K562 (cell line): ENCODE measurements around the gene ZNF276. TPM values are rescaled to one million over a fixed set of nuclear protein-coding genes. Genes with fewer than 3 reads are reported as not detected.

Source experiments
- ATF2 ChIP-seq: sonication (generic); formaldehyde crosslinking; IDR thresholded peaks from 2 replicates; pipeline ENCODE4 v1.8.1; 2022; ENCODE audit warnings: missing genetic modification reagents
- BRF2 ChIP-seq: IDR thresholded peaks from 3 replicates; pipeline ENCODE4 v1.6.1; 2011; ENCODE audit warnings: borderline replicate concordance, mild to moderate bottlenecking; ENCODE audit not compliant: insufficient read length, insufficient read depth
- CBX1 ChIP-seq: sonication (generic); IDR thresholded peaks from 2 replicates; pipeline ENCODE4 v1.6.1; 2016; ENCODE audit warnings: antibody characterized with exemption, low read depth, mild to moderate bottlenecking
- CBX5 ChIP-seq: IDR thresholded peaks from 2 replicates; pipeline ENCODE4 v1.6.1; 2014; ENCODE audit warnings: low read depth, borderline replicate concordance
- ELF1 ChIP-seq: fragments of 200-800 bp; sonication (Bioruptor generic); IDR thresholded peaks from 2 replicates; pipeline ENCODE4 v1.6.1; 2016; ENCODE audit warnings: missing genetic modification characterization, missing compliant biosample characterization
- ETV1 ChIP-seq: fragments of 450-650 bp; conservative IDR thresholded peaks from 2 replicates; pipeline ENCODE4 v1.6.1; 2016; ENCODE audit warnings: missing genetic modification characterization, control low read depth, low read depth, missing compliant biosample characterization
- HMBOX1 ChIP-seq: sonication (generic); IDR thresholded peaks from 2 replicates; pipeline ENCODE4 v1.6.1; 2016
- HNRNPH1 ChIP-seq: fragments of 200-400 bp; formaldehyde crosslinking; optimal IDR thresholded peaks from 2 replicates; pipeline ENCODE3; 2017; ENCODE audit warnings: low read depth, mild to moderate bottlenecking, low read length, moderate library complexity
- KAT8 ChIP-seq: fragments of 450-650 bp; IDR thresholded peaks from 2 replicates; pipeline ENCODE4 v1.6.1; 2016; ENCODE audit warnings: low read depth, mild to moderate bottlenecking
- MAFF ChIP-seq: IDR thresholded peaks from 2 replicates; pipeline ENCODE4 v1.6.1; 2012; ENCODE audit warnings: low read length, improper control_type of control experiment
- MEF2D ChIP-seq: conservative IDR thresholded peaks from 2 replicates; pipeline ENCODE4 v1.6.1; 2016; ENCODE audit warnings: low read depth, missing genetic modification characterization, missing compliant biosample characterization
- MTA1 ChIP-seq: fragments of 450-650 bp; IDR thresholded peaks from 2 replicates; pipeline ENCODE4 v1.6.1; 2017; ENCODE audit warnings: borderline replicate concordance
- POLR2AphosphoS5 ChIP-seq: IDR thresholded peaks from 2 replicates; pipeline ENCODE4 v1.6.1; 2011; ENCODE audit warnings: mild to moderate bottlenecking, low read depth, low read length, moderate library complexity; ENCODE audit not compliant: control insufficient read depth, insufficient read depth
- SMAD2 ChIP-seq: fragments of 150-350 bp; IDR thresholded peaks from 2 replicates; pipeline ENCODE4 v1.6.1; 2014; ENCODE audit warnings: low read depth, mild to moderate bottlenecking, low read length
- STAT6 ChIP-seq: sonication (generic); formaldehyde crosslinking; IDR thresholded peaks from 2 replicates; pipeline ENCODE4 v1.8.1; 2023; ENCODE audit warnings: mild to moderate bottlenecking, missing genetic modification reagents
- TEAD4 ChIP-seq, 2 experiments: sonication (generic) in 1 of 2; formaldehyde crosslinking in 1 of 2; IDR thresholded peaks; 2 replicates each; pipeline versions ENCODE4 v1.6.1 to v1.8.0; 2012 to 2022; ENCODE audit warnings: borderline replicate concordance in 1 of 2, inconsistent platforms in 1 of 2, low read length in 1 of 2, mild to moderate bottlenecking in 1 of 2, missing genetic modification reagents in 1 of 2
- ZBTB33 ChIP-seq: sonication (generic); formaldehyde crosslinking; IDR thresholded peaks from 2 replicates; pipeline ENCODE4 v1.8.1; 2023; ENCODE audit warnings: mild to moderate bottlenecking, missing genetic modification reagents
- ZNF124 ChIP-seq: sonication (generic); formaldehyde crosslinking; IDR thresholded peaks from 2 replicates; pipeline ENCODE4 v1.8.1; 2022; ENCODE audit warnings: missing genetic modification reagents
- ZNF197 ChIP-seq: fragments of 200-800 bp; sonication (Bioruptor generic); IDR thresholded peaks from 2 replicates; pipeline ENCODE4 v1.6.1; 2016; ENCODE audit warnings: low read depth, missing genetic modification characterization, missing compliant biosample characterization
- polyA plus RNA-seq, 8 experiments: library from polyadenylated mRNA; depleted of rRNA in 4 of 8; stranded (reverse) in 5 of 8; unstranded in 3 of 8; fragments of >200 nt; fragmentation: Nextera tagmentation in 2 of 8; fragmentation: Illumina TruSeq in 1 of 8; extraction: Ambion mirVana in 2 of 8; extraction: Trizol in 1 of 8; gene quantifications; 2 replicates each; pipeline versions ENCODE4 v1.2.1 to v1.2.3, GENCODE V29; 2011 to 2014; ENCODE audit warnings: inconsistent platforms in 1 of 8, missing spikeins in 1 of 8
- total RNA-seq, 7 experiments: library from RNA; depleted of rRNA in 6 of 7; stranded (reverse); fragments of >200 nt in 6 of 7; fragmentation: Illumina TruSeq in 2 of 7; extraction: Trizol in 2 of 7; gene quantifications; 2 replicates each; pipeline versions ENCODE4 v1.2.1 to v1.2.3, GENCODE V29; 2011 to 2021; ENCODE audit warnings: low replicate concordance in 1 of 7

The ZNF276 gene
- total and polyA plus RNA-seq, 9 of the 15 experiments (the other 6 are each of a cell fraction or from before 2014, with no cell fraction given): 0.49 to 43.9 (median 15.8) TPM

GRCh38 chr16:89720813-89721545 is at the start of gene ZNF276, which contains the start of gene VPS9D1 (continued):
- no peak; the same call in 1 of the 2 replicates for TF ChIP-seq STAT6 (CRISPR knock-in tag)
- TF ChIP-seq MAFF: no peak
- TF ChIP-seq MEF2D (tag): no peak
- TF ChIP-seq ATF2 (CRISPR knock-in tag): no peak
- no peak for TF ChIP-seq BRF2
- no peak for TF ChIP-seq MTA1
- TF ChIP-seq HNRNPH1: no peak
- no peak for TF ChIP-seq ZNF197 (CRISPR knock-in tag)
- no peak for TF ChIP-seq SMAD2
- no peak for TF ChIP-seq ETV1 (tag)
- peak; percentile 63 for TF ChIP-seq ELF1 (tag)
- no peak for TF ChIP-seq KAT8
- TF ChIP-seq CBX5: no peak
- TF ChIP-seq HMBOX1: no peak
- peak; percentile 69 for TF ChIP-seq ZBTB33
- TF ChIP-seq POLR2AphosphoS5: peak; percentile 46; the same call in 1 of the 2 replicates
- TF ChIP-seq ZNF124: no peak
- 0 out of 2 replicates have a peak, but pooled peaks have one; percentile 20 for TF ChIP-seq TEAD4 (IDR thresholded peaks at IDR 0.05; ENCODE audit: low read length)
- no peak for TF ChIP-seq TEAD4 (CRISPR knock-in tag; IDR thresholded peaks at IDR 0.05; ENCODE audit: borderline replicate concordance)
- TF ChIP-seq CBX1: peak; percentile 39; the same call in 1 of the 2 replicates
